H1 (cell line): Measurements from ENCODE around the gene ZC3H18. TPM values are rescaled to one million over a fixed set of nuclear protein-coding genes. Genes with fewer than 3 reads are reported as not detected.

ENCODE experiments used
- ATF2 ChIP-seq: IDR thresholded peaks from 2 replicates; pipeline ENCODE4 v1.6.1; 2012; ENCODE audit warnings: low read length, inconsistent platforms
- CHD7 ChIP-seq: fragments of 300-600 bp; sonication (generic); IDR thresholded peaks from 2 replicates; pipeline ENCODE4 v1.7.1; 2012; ENCODE audit warnings: low read length, moderate library complexity, mild to moderate bottlenecking, inconsistent platforms; ENCODE audit not compliant: insufficient replicate concordance
- EZH2 ChIP-seq: fragments of 200-600 bp; sonication (generic); IDR thresholded peaks from 2 replicates; pipeline ENCODE4 v1.7.1; 2012; ENCODE audit warnings: low read depth, mild to moderate bottlenecking, moderate library complexity, low read length, inconsistent platforms; ENCODE audit not compliant: severe bottlenecking
- FOSL1 ChIP-seq: IDR thresholded peaks from 2 replicates; pipeline ENCODE4 v1.6.1; 2011; ENCODE audit warnings: mild to moderate bottlenecking, low read depth, low read length, moderate library complexity; ENCODE audit not compliant: insufficient read depth
- JUND ChIP-seq: IDR thresholded peaks from 2 replicates; pipeline ENCODE4 v1.6.1; 2011; ENCODE audit warnings: mild to moderate bottlenecking, improper control_type of control experiment, low read length
- NANOG ChIP-seq: IDR thresholded peaks from 2 replicates; pipeline ENCODE4 v1.6.1; 2011; ENCODE audit warnings: low read length, low read depth, mild to moderate bottlenecking, inconsistent platforms; ENCODE audit not compliant: insufficient read depth, poor library complexity, severe bottlenecking
- PHF8 ChIP-seq: fragments of 200-600 bp; sonication (generic); conservative IDR thresholded peaks from 2 replicates; pipeline ENCODE4 v1.7.1; 2012; ENCODE audit warnings: low read depth, mild to moderate bottlenecking, inconsistent platforms, low read length, moderate library complexity
- POLR2A ChIP-seq, 2 experiments: IDR thresholded peaks; 1 replicate in 1 of 2; 2 replicates in 1 of 2; pipeline ENCODE4 v1.6.1; 2011; ENCODE audit warnings: low read depth in 2 of 2, low read length in 2 of 2, mild to moderate bottlenecking in 2 of 2; ENCODE audit errors: control extremely low read depth in 1 of 2
- SIRT6 ChIP-seq: IDR thresholded peaks from one replicate; pipeline ENCODE4 v1.7.1; 2012; ENCODE audit warnings: low read length, inconsistent platforms
- SRF ChIP-seq: IDR thresholded peaks from 2 replicates; pipeline ENCODE4 v1.6.1; 2011; ENCODE audit warnings: mild to moderate bottlenecking, low read depth, low read length, moderate library complexity
- TBP ChIP-seq: IDR thresholded peaks from 2 replicates; pipeline ENCODE4 v1.6.1; 2011; ENCODE audit warnings: low read depth, low read length, improper control_type of control experiment
- polyA plus RNA-seq, 7 experiments: library from polyadenylated mRNA; depleted of rRNA in 3 of 7; stranded (reverse) in 5 of 7; unstranded in 2 of 7; fragments of >200 nt in 5 of 7; fragments of 200-250 nt in 2 of 7; gene quantifications; 1 replicate in 5 of 7; 2 replicates in 1 of 7; 4 replicates in 1 of 7; pipeline versions ENCODE4 v1.2.1 to v1.2.3, GENCODE V29; 2011 to 2013; ENCODE audit warnings: missing spikeins in 2 of 7, mixed read lengths in 2 of 7
- total RNA-seq: library from RNA; stranded (reverse); fragmentation: NEBNext Ultra II Directional; extraction: Animal tissue kit (Norgen Biotek cat#: 25700); gene quantifications from 2 replicates; pipeline ENCODE4 v1.2.1, GENCODE V29; 2021

The ZC3H18 gene
- total and polyA plus RNA-seq, 2 of the 8 experiments (the other 6 are each of a cell fraction or from before 2014, with no cell fraction given), result 12.1 to 73.2 TPM

GRCh38 chr16:88575251-88575650 lies 5.0 kb downstream of the ZC3H18 start (continued):
- TF ChIP-seq CHD7, result no peak
- TF ChIP-seq SRF, result no peak
- no peak for TF ChIP-seq JUND
- no peak for TF ChIP-seq ATF2
- no peak for TF ChIP-seq SIRT6
- no peak for TF ChIP-seq TBP
- TF ChIP-seq EZH2, result no peak
- TF ChIP-seq POLR2A (IDR thresholded peaks at IDR 0.05; ENCODE audit: control extremely low read depth in 1 of 2, low read depth in 2 of 2, low read length in 2 of 2), result no peak
- no peak for TF ChIP-seq NANOG
- TF ChIP-seq FOSL1, result no peak
- no peak for TF ChIP-seq PHF8
